K562 (cell line): Measurements from ENCODE around the gene PSMD11. TPM values are rescaled to one million over a fixed set of nuclear protein-coding genes. Genes with fewer than 3 reads are reported as not detected.

Experiments
- ATAC-seq: fragments of 200-7000 bp; cut with Tn5 transposase; 3 replicates; pipeline ENCODE4 v1.9.1; 2020; ENCODE audit warnings: moderate library complexity
- BruUV-seq: library from RNA; stranded (reverse); fragments of 400-500 nt; replicated peaks from 2 replicates; lab custom pipeline; 2021; lab: Mats Ljungman, UMichigan
- CTCF ChIA-PET: fragments of 300-600 bp; formaldehyde crosslinking; extraction: SDS; loops from one replicate; lab custom pipeline; 2021; ENCODE audit warnings: low intra/inter-chr PET ratio; lab: Yijun Ruan, JAX
- POLR2A ChIA-PET: fragments of 300-600, 350-650 bp; sonication (Branson Sonifier 250); formaldehyde crosslinking; extraction: SDS; loops from one replicate; lab custom pipeline; 2021; ENCODE audit warnings: antibody characterized with exemption, inconsistent platforms; lab: Yijun Ruan, JAX
- DNase-seq, 4 experiments: peaks; one replicate each; pipeline versions ENCODE4 v3.0.0 to v3.0.0-alpha.2; 2011 to 2018; ENCODE audit warnings: low spot score in 3 of 4, mixed read lengths in 3 of 4; ENCODE audit errors: extremely low read depth in 1 of 4
- FAIRE-seq: peaks from 2 replicates; lab custom pipeline; 2011; peaks lifted over from hg19 to GRCh38; lab: Jason Lieb, UNC
- H2AFZ ChIP-seq: 2 replicates; pipeline ENCODE4 v1.6.0; 2011; ENCODE audit warnings: low read depth, low read length, control low read depth, inconsistent platforms
- H3K27ac ChIP-seq: fragments of 200-600 bp; 3 replicates; pipeline ENCODE4 v1.8.0; 2011; ENCODE audit warnings: low read depth, mild to moderate bottlenecking, control low read depth, inconsistent platforms, low read length, moderate library complexity, mixed read lengths; ENCODE audit errors: extremely low read depth
- H3K27me3 ChIP-seq, 2 experiments: fragments of 300-600 bp in 1 of 2; 2 replicates in 1 of 2; 3 replicates in 1 of 2; pipeline versions ENCODE4 v1.6.0 to v1.8.0; 2011; ENCODE audit warnings: inconsistent platforms in 2 of 2, low read length in 2 of 2, mild to moderate bottlenecking in 1 of 2, mixed read lengths in 1 of 2, moderate library complexity in 1 of 2; ENCODE audit not compliant: control insufficient read depth in 2 of 2, insufficient read depth in 2 of 2
- H3K36me3 ChIP-seq: fragments of 300-600 bp; 3 replicates; pipeline ENCODE4 v1.8.0; 2011; ENCODE audit warnings: mild to moderate bottlenecking, low read length, inconsistent platforms; ENCODE audit not compliant: control insufficient read depth, insufficient read depth
- H3K4me1 ChIP-seq, 2 experiments: fragments of 200-600 bp in 1 of 2; replicated peaks in 1 of 2; 2 replicates in 1 of 2; 3 replicates in 1 of 2; pipeline versions ENCODE4 v1.5.1 to v1.8.0; 2011; ENCODE audit warnings: inconsistent platforms in 2 of 2, low read length in 2 of 2, mild to moderate bottlenecking in 1 of 2, mixed read lengths in 1 of 2, moderate library complexity in 1 of 2; ENCODE audit not compliant: control insufficient read depth in 2 of 2, insufficient read depth in 2 of 2
- H3K4me2 ChIP-seq: 2 replicates; pipeline ENCODE4 v1.6.1; 2011; ENCODE audit warnings: low read length, control low read depth, inconsistent platforms, mixed read lengths; ENCODE audit not compliant: insufficient read depth
- H3K4me3 ChIP-seq: fragments of 200-600 bp; sonication (generic), shearing (Covaris generic); 2 replicates; pipeline ENCODE4 v1.5.1; 2016; ENCODE audit warnings: control low read depth, inconsistent platforms
- H3K79me2 ChIP-seq: fragments of 200-600 bp; 3 replicates; pipeline ENCODE4 v1.8.0; 2011; ENCODE audit warnings: low read length, inconsistent platforms; ENCODE audit not compliant: control insufficient read depth, insufficient read depth
- H3K9ac ChIP-seq, 2 experiments: 2 replicates each; pipeline versions ENCODE4 v1.6.0 to v1.6.1; 2011; ENCODE audit warnings: low read depth in 2 of 2, low read length in 2 of 2, control low read depth in 1 of 2, inconsistent platforms in 1 of 2, mild to moderate bottlenecking in 1 of 2, mixed read lengths in 1 of 2; ENCODE audit not compliant: insufficient read depth in 1 of 2
- H3K9me1 ChIP-seq: one replicate; pipeline ENCODE4 v1.6.0; 2011; ENCODE audit warnings: inconsistent platforms, mild to moderate bottlenecking, low read length, moderate library complexity; ENCODE audit not compliant: control insufficient read depth, insufficient read depth
- H3K9me3 ChIP-seq: replicated peaks from 2 replicates; pipeline ENCODE4 v1.5.1; 2011; ENCODE audit warnings: low read depth, low read length, inconsistent platforms; ENCODE audit not compliant: control insufficient read depth, insufficient read depth
- H4K20me1 ChIP-seq: replicated peaks from 2 replicates; pipeline ENCODE4 v1.6.1; 2011; ENCODE audit warnings: low read length, inconsistent platforms, mixed read lengths; ENCODE audit not compliant: control insufficient read depth, insufficient read depth
- ATF1 ChIP-seq, 2 experiments: fragments of 450-650 bp in 1 of 2; IDR thresholded peaks; 2 replicates each; pipeline ENCODE4 v1.6.1; 2016; ENCODE audit warnings: missing compliant biosample characterization in 1 of 2, missing genetic modification characterization in 1 of 2
- ATF7 ChIP-seq: fragments of 450-650 bp; IDR thresholded peaks from 2 replicates; pipeline ENCODE4 v1.7.1; 2014; ENCODE audit warnings: mild to moderate bottlenecking, moderate library complexity
- HNRNPL ChIP-seq: fragments of 200-400 bp; formaldehyde crosslinking; IDR thresholded peaks from 2 replicates; pipeline ENCODE4 v1.6.1; 2017; ENCODE audit warnings: low read depth, mild to moderate bottlenecking, low read length
- PHB ChIP-seq: fragments of 250-450 bp; sonication (Bioruptor Pico); IDR thresholded peaks from 2 replicates; pipeline ENCODE4 v1.5.0; 2021
- SNIP1 ChIP-seq: fragments of 450-650 bp; IDR thresholded peaks from 2 replicates; pipeline ENCODE4 v1.7.1; 2017; ENCODE audit warnings: low read depth, mild to moderate bottlenecking
- WGBS: fragments of 100-300 bp; shearing (Covaris generic); methylation state at CpG from one replicate; pipeline ENCODE4 v1.1.6; 2016; ENCODE audit warnings: low coverage, mixed read lengths; ENCODE audit not compliant: insufficient coverage; ENCODE audit errors: missing lambda C conversion rate; 5-methylcytosine and 5-hydroxymethylcytosine counted together
- in situ Hi-C: fragments of 300-500 bp; cut with MboI; formaldehyde crosslinking; loops from 4 replicates; pipeline ENCODE4 v1.15.0; 2018; ENCODE audit warnings: inconsistent platforms, mixed read lengths
- intact Hi-C: fragments of 100-400 bp; cut with micrococcal nuclease; formaldehyde crosslinking; loops from 2 replicates; pipeline ENCODE4 v1.14.2; 2022
- polyA plus RNA-seq, 8 experiments: library from polyadenylated mRNA; depleted of rRNA in 4 of 8; stranded (reverse) in 5 of 8; unstranded in 3 of 8; fragments of >200 nt; fragmentation: Nextera tagmentation in 2 of 8; fragmentation: Illumina TruSeq in 1 of 8; extraction: Ambion mirVana in 2 of 8; extraction: Trizol in 1 of 8; gene quantifications; 2 replicates each; pipeline versions ENCODE4 v1.2.1 to v1.2.3, GENCODE V29; 2011 to 2014; ENCODE audit warnings: inconsistent platforms in 1 of 8, missing spikeins in 1 of 8
- total RNA-seq, 7 experiments: library from RNA; depleted of rRNA in 6 of 7; stranded (reverse); fragments of >200 nt in 6 of 7; fragmentation: Illumina TruSeq in 2 of 7; extraction: Trizol in 2 of 7; gene quantifications; 2 replicates each; pipeline versions ENCODE4 v1.2.1 to v1.2.3, GENCODE V29; 2011 to 2021; ENCODE audit warnings: low replicate concordance in 1 of 7
- TF ChIP-seq, protein P1 (sequence below), 2 experiments: fragments of 450-650 bp in 1 of 2; sonication (generic) in 1 of 2; formaldehyde crosslinking in 1 of 2; IDR thresholded peaks in 1 of 2; conservative IDR thresholded peaks in 1 of 2; 2 replicates each; pipeline versions ENCODE4 v1.6.1 to v1.8.1; 2016 to 2023; ENCODE audit warnings: mild to moderate bottlenecking in 2 of 2, moderate library complexity in 2 of 2, inconsistent platforms in 1 of 2, missing genetic modification reagents in 1 of 2

PSMD11 gene
- total and polyA plus RNA-seq, 9 of the 15 experiments (the other 6 are each of a cell fraction or from before 2014, with no cell fraction given), result 104 to 378 (median 158) TPM

DNA sequence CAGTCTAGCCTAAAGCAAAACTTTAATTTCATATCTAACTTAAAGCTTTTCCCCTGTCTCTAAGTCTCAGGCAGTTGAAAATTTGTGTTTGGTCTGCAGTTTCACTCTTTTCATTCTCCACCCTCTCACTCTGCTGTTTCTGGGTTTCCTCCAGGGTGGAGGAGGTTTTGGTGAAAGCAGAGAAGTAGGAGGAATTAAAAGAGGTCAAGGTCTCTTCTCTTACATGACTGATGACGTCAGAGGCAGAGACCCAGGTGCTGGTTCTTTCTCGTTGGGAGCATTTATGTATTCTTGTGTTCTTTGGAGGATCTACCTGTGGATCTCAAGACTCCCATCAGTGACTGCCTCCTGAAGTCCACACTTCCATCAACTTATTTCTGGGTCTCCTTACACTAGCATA is 2.4 kb upstream of the PSMD11 start:
- DNase-seq, result no peak
- Histone ChIP-seq H3K4me3 (no peak overlapping the region), H3K27ac (no peak overlapping the region), H3K79me2 (peaks cover 28% of the 10 kb centered on the region), H3K9me1 (no peaks in the 10 kb centered on the region), H3K27me3 (peaks cover 4 to 6% of the 10 kb centered on the region in 2 experiments; a peak in 2 of 5 replicates), H3K36me3 (peaks cover 21% of the 10 kb centered on the region), H3K4me2 (no peak overlapping the region), H2AFZ (no peak overlapping the region), H4K20me1 (peaks cover 8% of the 10 kb centered on the region; the same call in 1 of the 2 replicates), H3K4me1 (peaks cover 11 to 15% of the 10 kb centered on the region in 2 experiments; a peak in 4 of 5 replicates), H3K9ac (no peak overlapping the region), H3K9me3 (no peaks in the 10 kb centered on the region)
- TF ChIP-seq PHB, result no peak
- no peak for TF ChIP-seq SNIP1
- TF ChIP-seq ATF1 (CRISPR knock-in tag; IDR thresholded peaks at IDR 0.05), result no peak
- 0 out of 2 replicates have a peak, but pooled peaks have one; percentile 48 for TF ChIP-seq ATF1 (tag; IDR thresholded peaks at IDR 0.05)
- no peak for TF ChIP-seq HNRNPL
- TF ChIP-seq, protein P1, sequence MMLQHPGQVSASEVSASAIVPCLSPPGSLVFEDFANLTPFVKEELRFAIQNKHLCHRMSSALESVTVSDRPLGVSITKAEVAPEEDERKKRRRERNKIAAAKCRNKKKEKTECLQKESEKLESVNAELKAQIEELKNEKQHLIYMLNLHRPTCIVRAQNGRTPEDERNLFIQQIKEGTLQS (IDR thresholded peaks at IDR 0.05), result peak; percentile 57
- TF ChIP-seq, protein P1 (CRISPR knock-in tag; conservative IDR thresholded peaks at IDR 0.05), result no peak
- peak; percentile 43; the same call in 1 of the 2 replicates for TF ChIP-seq ATF7
- BruUV-seq, result no TSS peak
- ChIA-PET CTCF (no interaction called here), POLR2A (interaction anchor here (1.3 kb wide), 1 partner anchor 18 kb away, joined by 3 read pairs; no protein-coding TSS in a partner anchor)
- WGBS, result 0% methylated on average over 2 of the region's 2 CpGs
- no peak for FAIRE-seq
- in situ Hi-C loops (no loop called here), intact Hi-C loops (loop anchor here (10.0 kb wide), 1 partner anchor 67 kb away; no protein-coding TSS in a partner anchor)
- no peak for ATAC-seq
